Left hindlimb (tissue), 1 donor: ENCODE results near the gene ACTN1.

Experiments used
- DNase-seq: peaks from one replicate; pipeline ENCODE4 v3.0.0-alpha.2; 2018

The ACTN1 gene

GRCh38 chr14:68910540-68910939 is 68.6 kb downstream of the ACTN1 start:
- peak; percentile 16 for DNase-seq

GRCh38 chr14:68908803-68909202 is 70.3 kb downstream of the ACTN1 start:
- DNase-seq = no peak

GRCh38 chr14:68908201-68908600 is 70.9 kb downstream of the ACTN1 start:
- DNase-seq = peak; percentile 14

GRCh38 chr14:68906439-68906838 is 72.7 kb downstream of the ACTN1 start:
- DNase-seq = peak; percentile 16

GRCh38 chr14:68905107-68905895 is 73.8 kb downstream of the ACTN1 start:
- no peak for DNase-seq

- DNase-seq = no peak
Observed at GRCh38 chr14:68902357-68902756, 76.7 kb downstream of the ACTN1 start.

- DNase-seq = peak; percentile 23
Observed at GRCh38 chr14:68899033-68899603, 80.0 kb downstream of the ACTN1 start.

GRCh38 chr14:68898248-68899032 is 80.7 kb downstream of the ACTN1 start:
- peak; percentile 20 for DNase-seq

GRCh38 chr14:68897559-68898155 is 81.4 kb downstream of the ACTN1 start:
- peak; percentile 28 for DNase-seq

- peak; percentile 13 for DNase-seq
Observed at GRCh38 chr14:68896132-68896531, 83.0 kb downstream of the ACTN1 start.

GRCh38 chr14:68894802-68895703 is 84.0 kb downstream of the ACTN1 start:
- DNase-seq = peak; percentile 12

GRCh38 chr14:68894123-68894522 is 85.0 kb downstream of the ACTN1 start:
- peak; percentile 12 for DNase-seq

GRCh38 chr14:68893566-68893965 is 85.5 kb downstream of the ACTN1 start:
- DNase-seq = peak; percentile 17

- DNase-seq = peak; percentile 9
Observed at GRCh38 chr14:68892961-68893360, 86.1 kb downstream of the ACTN1 start.

- peak; percentile 18 for DNase-seq
Observed at GRCh38 chr14:68891851-68892660, 87.0 kb downstream of the ACTN1 start.

- DNase-seq = peak; percentile 13
Observed at GRCh38 chr14:68890173-68890931, 88.8 kb downstream of the ACTN1 start.

- peak; percentile 20 for DNase-seq
Observed at GRCh38 chr14:68888883-68889282, 90.2 kb downstream of the ACTN1 start.

- DNase-seq = peak; percentile 14
Observed at GRCh38 chr14:68888025-68888850, 90.9 kb downstream of the ACTN1 start.

GRCh38 chr14:68886109-68886434 is 93.0 kb downstream of the ACTN1 start:
- peak; percentile 20 for DNase-seq
